ENCODE data around the gene CACNA1S.

The CACNA1S gene

GRCh38 chr1:201008666-201009360, 103.4 kb downstream of the CACNA1S start:
- no peak for DNase-seq

- no peak for DNase-seq
Observed at GRCh38 chr1:201007481-201007880, 104.7 kb downstream of the CACNA1S start.

DNA sequence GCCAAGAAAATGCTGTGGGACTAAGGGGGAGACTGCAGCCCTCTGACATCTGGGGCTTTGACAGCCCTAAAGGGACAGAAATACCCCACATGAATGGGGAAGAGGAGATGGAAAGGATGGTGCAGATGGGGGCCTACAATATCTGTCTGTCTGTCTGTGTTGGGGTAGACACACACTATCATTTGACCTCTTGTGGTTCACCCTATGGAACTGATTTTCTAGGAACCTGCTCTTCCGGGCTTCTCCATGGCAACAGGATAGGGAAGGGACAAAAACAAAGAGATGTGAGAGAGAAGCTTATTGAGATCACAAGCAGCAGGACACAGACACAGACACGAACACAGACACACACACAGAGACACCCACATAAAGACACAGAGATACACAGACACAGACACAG, 105.8 kb downstream of the CACNA1S start:
- DNase-seq = no peak

DNA sequence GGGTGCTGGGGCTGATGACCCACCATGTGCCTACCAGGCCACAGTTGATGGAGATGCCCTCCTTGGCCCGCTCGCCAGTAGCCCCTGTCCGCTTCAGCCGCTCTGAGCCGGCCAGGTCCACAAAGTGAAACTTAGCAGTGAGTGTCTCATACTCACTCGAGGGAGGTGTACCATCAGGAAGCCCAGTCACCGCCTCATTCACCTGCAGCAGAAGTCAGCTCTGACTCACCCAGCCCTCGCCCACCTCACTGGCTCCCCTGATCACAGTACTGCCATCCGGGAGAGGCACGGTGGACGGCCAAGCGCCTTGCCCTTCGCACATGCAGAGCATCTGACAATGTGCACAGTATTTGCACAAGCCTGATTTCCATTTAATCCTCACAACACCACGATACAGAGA, 107.5 kb downstream of the CACNA1S start:
- DNase-seq = no peak

DNA sequence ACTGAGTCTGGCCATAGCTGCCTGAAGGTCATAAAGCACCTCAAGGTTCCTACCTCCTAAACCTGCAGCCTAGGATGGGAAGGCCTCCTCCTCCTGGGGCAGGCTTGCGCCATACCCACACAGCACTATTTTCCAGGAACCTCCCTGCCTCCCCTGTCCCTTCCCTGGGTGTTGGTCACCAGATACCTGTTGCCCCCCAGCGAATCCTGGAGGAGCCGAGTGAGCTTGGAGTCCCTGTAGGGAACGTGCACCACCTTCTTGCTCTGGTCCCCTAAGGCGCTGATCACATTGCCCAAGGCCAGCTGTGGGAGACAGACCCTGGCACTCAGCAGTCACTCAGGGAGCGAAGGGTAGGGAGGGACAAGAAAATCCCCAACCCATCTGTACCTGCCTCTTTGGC, 108.1 kb downstream of the CACNA1S start:
- no peak for DNase-seq

GRCh38 chr1:201002510-201002909, 109.7 kb downstream of the CACNA1S start:
- no peak for DNase-seq

- no peak for DNase-seq
Observed at GRCh38 chr1:201001962-201002361, 110.3 kb downstream of the CACNA1S start.

GRCh38 chr1:201000391-201000790, 111.8 kb downstream of the CACNA1S start:
- no peak for DNase-seq

DNA sequence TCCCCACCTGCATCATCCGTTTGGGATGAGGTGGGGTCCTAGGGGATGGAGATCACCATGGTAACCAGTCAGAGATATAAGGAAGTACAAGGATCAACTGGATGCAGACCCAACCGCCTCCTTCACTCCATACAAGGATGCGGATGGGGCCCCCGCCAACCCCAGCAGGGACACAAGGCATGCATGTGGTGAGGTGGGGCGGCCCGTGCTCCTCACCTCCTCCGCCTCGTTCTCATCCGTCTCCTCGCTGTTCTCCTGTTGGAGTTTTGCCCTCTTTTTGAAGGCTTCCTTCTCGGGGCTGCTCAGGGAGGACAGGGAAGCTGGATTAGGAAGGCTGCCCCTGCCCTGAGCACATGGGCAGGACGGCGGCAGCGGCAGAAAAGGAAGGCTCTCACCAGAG, 112.6 kb downstream of the CACNA1S start:
- no peak for DNase-seq

- DNase-seq = no peak
Observed at GRCh38 chr1:200998323-200998722, 113.9 kb downstream of the CACNA1S start.

DNA sequence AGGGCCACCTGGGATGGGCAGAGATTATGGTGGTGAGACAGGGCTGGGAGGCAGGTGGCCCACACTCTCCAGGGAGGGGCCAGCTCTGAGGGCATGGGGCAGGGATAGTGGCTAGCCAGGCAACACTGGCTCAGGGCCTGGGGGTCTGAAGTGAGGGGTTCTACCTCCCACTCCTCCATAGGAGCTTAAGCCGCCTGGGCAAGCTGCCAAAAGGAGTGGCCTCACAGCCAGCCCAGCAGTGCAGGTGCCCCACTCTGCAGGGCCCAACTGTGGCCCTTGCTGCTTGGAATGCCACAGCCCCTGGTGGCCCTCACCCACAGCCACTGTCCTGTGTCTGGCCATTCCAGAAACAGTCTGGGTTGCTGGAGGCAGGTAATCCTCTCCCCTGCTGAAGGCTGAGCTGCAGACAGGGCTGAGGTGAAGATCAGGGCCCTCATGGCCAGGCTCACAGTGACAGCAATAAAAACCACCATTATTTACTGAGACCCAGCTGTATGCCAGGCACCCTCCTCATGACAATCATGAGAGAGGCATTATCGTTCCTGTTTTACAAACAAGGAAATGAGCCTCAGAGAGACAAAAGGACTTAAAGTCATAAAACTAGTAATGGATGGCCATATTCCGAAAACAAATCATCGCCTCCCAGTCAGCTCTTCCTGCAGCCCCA, 119.7 kb downstream of the CACNA1S start:
- no peak for DNase-seq

- DNase-seq = no peak
Observed at GRCh38 chr1:200991097-200991614, 121.1 kb downstream of the CACNA1S start.

- no peak for DNase-seq
Observed at GRCh38 chr1:200990114-200990513, 122.1 kb downstream of the CACNA1S start.

All from cerebellar nuclear complex (tissue), 1 donor.